Activated CD4-positive, alpha-beta T cell treated with anti-CD3 and anti-CD28 coated beads for 48 hours (primary cell): Measurements from ENCODE around the gene KIF23.
A peak's percentile ranks its signal among the peaks of the same experiment; 100 is the strongest.
"Not testable (repeated sequence)": the region's sequence is repeated elsewhere in the genome, so short reads cannot be mapped to it uniquely, and the experiment has no call there.

ENCODE experiments used
- DNase-seq: peaks from one replicate; pipeline ENCODE4 v3.0.0-alpha.2; 2020

KIF23 gene

GRCh38 chr15:69439623-69440022, 25.5 kb downstream of the KIF23 start:
- DNase-seq, result no peak

- DNase-seq, result no peak
Measured at GRCh38 chr15:69443032-69443611, 29.0 kb downstream of the KIF23 start.

- no peak for DNase-seq
Measured at GRCh38 chr15:69444686-69445085, 30.5 kb downstream of the KIF23 start.

GRCh38 chr15:69446953-69447352, 32.8 kb downstream of the KIF23 start:
- no peak for DNase-seq

DNA sequence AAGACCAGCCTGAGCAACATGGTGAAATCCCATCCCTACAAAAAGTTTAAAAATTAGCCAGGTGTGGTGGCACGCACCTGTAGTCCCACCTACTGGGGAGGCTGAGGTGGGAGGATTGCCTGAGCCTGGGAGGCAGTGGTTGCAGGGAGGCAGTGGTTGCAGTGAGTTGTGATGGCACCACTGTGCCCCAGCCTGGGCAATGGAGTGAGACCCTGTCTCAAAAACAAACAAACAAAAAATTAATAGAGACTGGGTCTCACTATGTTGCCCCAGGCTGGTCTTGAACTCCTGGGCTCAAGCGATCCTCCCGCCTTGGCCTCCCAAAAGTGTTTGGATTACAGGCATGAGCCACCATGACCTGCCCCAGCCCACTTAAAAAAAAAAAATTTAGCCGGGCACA, 36.1 kb downstream of the KIF23 start:
- DNase-seq, result not testable (repeated sequence)

GRCh38 chr15:69450968-69451695, 37.0 kb downstream of the KIF23 start:
- no peak for DNase-seq

DNA sequence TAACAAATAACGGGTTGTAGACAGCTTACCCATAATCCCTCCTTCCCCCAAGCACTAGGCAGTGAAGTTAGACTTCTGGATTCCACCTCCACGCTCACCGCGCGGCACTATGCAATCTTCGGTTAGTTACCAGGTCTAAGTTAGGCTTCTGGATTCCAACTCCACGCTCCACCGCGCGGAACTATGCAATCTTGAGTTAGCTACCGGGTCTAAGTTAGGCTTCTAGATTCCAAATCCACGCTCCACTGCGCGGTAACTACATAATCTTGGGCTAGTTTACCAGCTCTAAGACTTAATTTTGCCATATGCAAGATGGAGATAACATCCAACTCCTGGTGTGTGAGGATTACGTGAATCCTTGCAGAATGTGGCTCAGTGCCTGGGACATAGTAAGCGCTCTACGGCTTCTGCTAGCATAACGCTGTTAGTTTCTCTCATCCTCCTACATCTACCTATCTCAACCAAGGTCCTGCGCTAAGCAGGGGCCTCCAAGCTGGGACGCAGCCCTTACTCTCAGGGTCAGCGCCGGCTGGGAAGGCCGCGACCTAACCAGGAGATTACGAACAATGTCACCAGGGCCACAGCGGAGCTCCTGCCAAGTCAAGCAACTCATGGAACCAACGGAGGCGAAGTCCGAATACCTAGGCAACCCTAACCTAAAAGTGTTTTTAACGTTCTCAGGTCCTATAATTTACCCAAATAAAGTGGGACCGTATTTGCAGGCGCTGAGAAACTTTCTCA, 38.0 kb downstream of the KIF23 start:
- DNase-seq, result peak; percentile 49

DNA sequence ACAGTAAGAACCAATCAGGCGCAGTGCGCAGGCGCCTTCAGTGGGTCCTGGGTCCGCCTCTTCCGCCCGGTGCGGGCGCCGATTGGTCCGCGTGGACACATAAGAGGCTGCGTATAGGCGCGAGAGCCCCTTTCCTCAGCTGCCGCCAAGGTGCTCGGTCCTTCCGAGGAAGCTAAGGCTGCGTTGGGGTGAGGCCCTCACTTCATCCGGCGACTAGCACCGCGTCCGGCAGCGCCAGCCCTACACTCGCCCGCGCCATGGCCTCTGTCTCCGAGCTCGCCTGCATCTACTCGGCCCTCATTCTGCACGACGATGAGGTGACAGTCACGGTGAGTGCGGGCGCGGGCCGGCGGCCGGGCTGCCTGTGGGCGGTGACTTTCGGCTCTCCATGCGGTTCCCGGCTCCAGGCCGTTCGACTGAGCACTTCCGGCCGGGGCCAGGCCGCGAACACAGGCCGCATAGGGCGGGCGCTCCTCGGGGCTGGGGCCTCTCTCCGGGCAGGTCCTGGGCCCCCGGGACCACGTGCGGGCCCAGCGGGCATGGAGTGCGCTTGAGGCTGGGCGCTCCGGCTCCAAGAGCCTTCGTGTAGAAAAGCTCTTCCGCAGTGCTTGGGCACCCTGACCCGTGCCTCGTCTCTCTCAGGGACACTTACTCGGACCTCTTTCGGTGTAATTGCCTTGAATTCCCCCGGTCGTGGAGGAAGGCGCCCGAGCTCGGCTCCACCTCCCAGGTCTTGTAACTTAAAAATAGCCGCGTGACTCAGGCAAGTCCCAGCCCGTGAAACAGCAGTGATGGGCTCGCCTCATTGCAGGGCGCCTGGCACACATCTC, 38.8 kb downstream of the KIF23 start, which contains the start of gene RPLP1:
TSS of gene RPLP1 (plus strand) at position 127 of the 830 bp plus-strand sequence. CDS start at position 258, 131 bp downstream.
- peak; percentile 97 for DNase-seq

- DNase-seq, result no peak
Measured at GRCh38 chr15:69454953-69455352, 40.8 kb downstream of the KIF23 start.

DNA sequence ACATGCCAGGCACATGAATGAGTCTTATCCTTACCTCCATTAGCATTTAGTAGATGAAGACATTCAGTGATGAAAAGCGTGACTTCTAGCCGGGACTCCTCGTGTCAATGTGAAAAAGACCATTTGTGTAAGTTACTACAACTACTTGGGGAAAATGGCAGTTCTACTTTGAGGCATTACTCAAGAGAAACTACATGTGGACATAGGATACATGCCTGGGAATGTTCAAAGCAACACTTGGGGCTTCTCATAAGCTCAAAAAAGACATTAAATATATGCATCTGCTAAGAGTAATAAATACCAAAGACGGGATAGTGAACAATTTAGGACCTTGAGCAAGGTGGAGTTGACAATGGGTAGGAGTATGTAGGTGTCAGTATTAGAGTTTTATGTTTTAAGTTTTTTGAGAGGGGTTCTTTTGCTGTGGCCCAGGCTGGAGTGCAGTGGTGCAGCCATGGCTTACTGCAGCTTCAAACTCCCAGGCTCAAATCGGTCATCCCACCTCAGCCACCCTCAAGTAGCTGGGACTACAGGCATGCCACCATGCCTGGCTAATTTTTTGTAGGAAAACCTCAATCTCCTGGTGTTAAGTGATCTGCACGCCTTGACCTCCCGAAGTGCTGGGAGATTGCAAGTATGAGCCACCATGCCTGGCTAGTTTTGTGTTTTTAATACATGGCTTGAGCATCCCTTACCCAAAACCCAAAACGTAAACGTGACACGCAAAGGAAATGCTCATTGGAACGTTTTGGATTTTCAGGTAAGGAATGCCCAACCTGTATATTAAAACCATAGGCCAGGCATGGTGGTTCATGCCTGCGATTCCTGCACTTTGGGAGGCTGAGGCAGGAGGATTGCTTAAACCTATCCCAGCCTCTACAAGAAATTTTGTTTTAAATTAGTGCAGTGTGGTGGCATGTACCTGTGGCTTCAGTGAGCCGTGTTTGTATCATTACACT, 42.3 kb downstream of the KIF23 start:
- DNase-seq, result no peak

- no peak for DNase-seq
Measured at GRCh38 chr15:69457304-69458280, 43.4 kb downstream of the KIF23 start.

DNA sequence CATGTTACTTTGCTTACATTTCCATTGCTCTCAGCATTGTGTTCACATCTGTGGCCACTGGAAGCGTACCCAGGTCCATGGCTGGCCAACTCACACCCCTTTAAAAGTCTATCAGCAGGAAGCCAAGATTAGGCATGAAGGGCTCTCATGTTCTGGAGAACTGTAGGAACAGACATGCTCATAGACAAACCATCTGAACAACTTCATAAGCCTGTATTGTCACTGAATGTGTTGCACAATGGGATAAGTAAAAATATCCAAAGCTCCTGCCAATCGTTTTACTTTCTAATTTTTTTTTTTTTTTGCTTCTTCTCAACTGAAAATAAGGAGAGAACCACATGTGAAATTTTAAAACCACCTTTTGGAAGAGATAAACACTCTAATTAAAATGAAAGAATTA, 44.9 kb downstream of the KIF23 start:
- DNase-seq, result no peak

DNA sequence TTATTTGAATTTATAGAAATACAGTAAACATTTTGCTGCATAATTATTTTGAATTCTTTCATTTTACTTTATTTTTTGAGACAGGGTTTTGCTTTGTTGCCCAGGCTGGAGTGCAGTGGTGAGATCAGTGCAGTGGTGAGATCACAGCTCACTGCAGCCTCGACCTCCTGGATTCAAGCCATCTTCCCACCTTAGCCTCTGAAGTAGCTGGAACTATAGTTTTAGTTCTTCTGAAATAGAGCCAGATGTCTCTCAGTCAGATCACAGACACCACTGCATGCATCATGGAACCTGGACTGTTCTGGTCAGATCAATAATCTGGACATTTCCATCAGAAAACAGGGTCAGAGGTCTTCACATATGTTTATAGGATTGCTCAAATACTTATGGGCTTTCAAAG, 46.3 kb downstream of the KIF23 start:
- no peak for DNase-seq

GRCh38 chr15:69462030-69462492, 47.9 kb downstream of the KIF23 start:
- DNase-seq, result no peak

DNA sequence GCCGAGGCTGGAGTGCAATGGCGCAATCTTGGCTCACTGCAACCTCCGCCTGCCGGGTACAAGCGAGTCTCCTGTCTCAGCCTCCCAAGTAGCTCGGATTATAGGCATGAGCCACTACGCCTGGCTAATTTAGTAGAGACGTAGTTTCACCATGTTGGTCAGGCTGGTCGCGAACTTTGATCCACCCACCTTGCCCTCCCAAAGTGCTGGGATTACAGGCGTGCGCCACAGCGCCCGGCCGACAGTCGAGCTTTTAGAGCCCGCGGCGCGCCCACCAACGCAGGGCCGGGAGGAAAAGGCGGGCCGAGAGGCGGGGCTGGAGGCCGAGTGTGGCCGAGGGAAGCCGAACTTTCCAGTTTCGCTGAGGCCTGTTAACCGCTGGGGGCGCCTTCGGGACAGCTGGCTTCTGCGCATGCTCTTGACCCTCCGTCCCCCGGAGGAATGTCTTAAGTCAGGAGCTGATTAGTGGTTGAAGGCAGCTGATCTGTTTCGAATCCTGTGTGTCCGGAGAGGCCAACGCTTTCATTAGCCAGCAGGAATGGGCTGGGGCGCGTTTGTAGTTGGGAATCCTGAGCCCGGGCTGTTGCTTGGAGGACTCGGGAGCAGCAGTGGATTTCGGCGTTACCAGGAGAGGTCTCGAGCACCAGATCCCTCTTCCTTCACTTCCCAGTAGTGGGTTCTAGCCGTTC, 48.5 kb downstream of the KIF23 start:
- DNase-seq, result peak; percentile 95

- DNase-seq, result no peak
Measured at GRCh38 chr15:69463182-69463756, 49.1 kb downstream of the KIF23 start.

GRCh38 chr15:69465253-69465652, 51.1 kb downstream of the KIF23 start:
- DNase-seq, result no peak

GRCh38 chr15:69466733-69467132, 52.6 kb downstream of the KIF23 start:
- no peak for DNase-seq

DNA sequence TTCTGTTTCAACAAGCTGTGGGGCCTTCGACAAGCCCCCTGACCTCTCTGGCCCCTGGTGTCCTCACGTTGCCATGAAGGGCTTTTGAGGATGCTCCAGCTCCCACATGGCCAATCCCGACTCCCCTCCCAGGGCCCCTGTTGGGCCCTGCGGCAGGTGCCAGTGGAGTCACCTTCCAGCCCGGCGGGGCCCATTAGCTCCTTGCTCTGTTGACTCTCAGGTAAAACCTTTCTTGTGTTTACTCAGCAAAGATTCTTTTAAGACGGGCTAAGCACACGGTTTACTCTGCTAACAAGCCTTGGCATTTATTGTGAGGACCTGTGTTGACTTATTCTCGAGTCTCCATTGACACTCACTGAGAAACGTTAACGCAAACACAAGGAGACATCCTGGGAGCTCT, 53.5 kb downstream of the KIF23 start:
- no peak for DNase-seq
